GM23338 (cell line): Measurements from ENCODE around the gene GALNT15. TPM values are rescaled to one million over a fixed set of nuclear protein-coding genes. Genes with fewer than 3 reads are reported as not detected.

Experiments used
- ATAC-seq: fragments of 200-7000 bp; cut with Tn5 transposase; 3 replicates; pipeline ENCODE4 v1.9.1; 2020
- DNase-seq: peaks from one replicate; pipeline ENCODE4 v3.0.0-alpha.2; 2015; ENCODE audit warnings: low spot score
- H2AFZ ChIP-seq: fragments of 200-600 bp; sonication (generic); 2 replicates; pipeline ENCODE4 v1.8.0; 2016; ENCODE audit warnings: antibody characterized with exemption, mild to moderate bottlenecking, moderate library complexity
- H3F3A ChIP-seq: fragments of 200-600 bp; sonication (generic); replicated peaks from 2 replicates; pipeline ENCODE4 v1.8.0; 2017; ENCODE audit warnings: antibody characterized with exemption, mixed run types, low read depth
- H3K27ac ChIP-seq: fragments of 200-600 bp; sonication (generic); 2 replicates; pipeline ENCODE4 v1.6.1; 2016; ENCODE audit warnings: low read depth
- H3K27me3 ChIP-seq: fragments of 200-600 bp; sonication (generic); 2 replicates; pipeline ENCODE4 v1.8.0; 2016; ENCODE audit warnings: mild to moderate bottlenecking, mixed run types, moderate library complexity; ENCODE audit not compliant: insufficient read depth
- H3K36me3 ChIP-seq: fragments of 200-600 bp; sonication (generic); 2 replicates; pipeline ENCODE4 v1.8.0; 2016; ENCODE audit warnings: mild to moderate bottlenecking; ENCODE audit not compliant: insufficient read depth
- H3K4me1 ChIP-seq: fragments of 200-600 bp; sonication (generic); 2 replicates; pipeline ENCODE4 v1.8.0; 2016; ENCODE audit warnings: mild to moderate bottlenecking, moderate library complexity; ENCODE audit not compliant: insufficient read depth
- H3K4me2 ChIP-seq: fragments of 200-600 bp; sonication (generic); 2 replicates; pipeline ENCODE4 v1.7.1; 2017; ENCODE audit warnings: mixed run types
- H3K4me3 ChIP-seq: fragments of 200-600 bp; sonication (generic); 2 replicates; pipeline ENCODE4 v1.6.1; 2016; ENCODE audit warnings: mixed run types
- H3K79me2 ChIP-seq: fragments of 200-600 bp; sonication (generic); replicated peaks from 2 replicates; pipeline ENCODE4 v1.8.0; 2017; ENCODE audit warnings: mild to moderate bottlenecking; ENCODE audit not compliant: insufficient read depth
- H3K9me2 ChIP-seq: fragments of 200-600 bp; sonication (generic); 2 replicates; pipeline ENCODE4 v1.8.0; 2017; ENCODE audit not compliant: insufficient read depth
- H4K20me1 ChIP-seq: fragments of 200-600 bp; sonication (generic); replicated peaks from 2 replicates; pipeline ENCODE4 v1.8.0; 2017; ENCODE audit warnings: mild to moderate bottlenecking; ENCODE audit not compliant: insufficient read depth
- H3K27ac Mint-ChIP-seq: 2 replicates; pipeline ENCODE4 v1.8.0; 2020; ENCODE audit warnings: inconsistent platforms, mild to moderate bottlenecking, moderate library complexity, mixed read lengths
- H3K27me3 Mint-ChIP-seq: 3 replicates; pipeline ENCODE4 v1.8.0; 2022; ENCODE audit warnings: low read depth, mild to moderate bottlenecking, moderate library complexity, mixed read lengths, inconsistent platforms; ENCODE audit not compliant: insufficient read depth, poor library complexity
- H3K36me3 Mint-ChIP-seq: 3 replicates; pipeline ENCODE4 v1.8.0; 2021; ENCODE audit warnings: low read depth, mild to moderate bottlenecking, inconsistent platforms, moderate library complexity, mixed read lengths
- H3K4me1 Mint-ChIP-seq: 3 replicates; pipeline ENCODE4 v1.8.0; 2020; ENCODE audit warnings: mild to moderate bottlenecking, inconsistent platforms, mixed read lengths
- H3K4me3 Mint-ChIP-seq: 3 replicates; pipeline ENCODE4 v1.8.0; 2021; ENCODE audit warnings: moderate library complexity, mild to moderate bottlenecking, inconsistent platforms, mixed read lengths
- H3K9me3 Mint-ChIP-seq: 3 replicates; pipeline ENCODE4 v1.8.0; 2020; ENCODE audit warnings: moderate library complexity, mild to moderate bottlenecking, inconsistent platforms, mixed read lengths
- CREB1 ChIP-seq: fragments of 250-450 bp; sonication (Bioruptor Pico); IDR thresholded peaks from 2 replicates; pipeline ENCODE4 v1.5.0; 2020; ENCODE audit warnings: low read depth, mild to moderate bottlenecking, moderate library complexity
- ETS1 ChIP-seq: IDR thresholded peaks from 2 replicates; pipeline ENCODE4 v1.6.1; 2016; ENCODE audit warnings: antibody characterized with exemption
- EZH2 ChIP-seq: fragments of 200-600 bp; sonication (generic); IDR thresholded peaks from one replicate; pipeline ENCODE4 v1.8.0; 2017; ENCODE audit warnings: antibody characterized with exemption, mild to moderate bottlenecking, low read depth; ENCODE audit not compliant: unreplicated experiment
- EZH2phosphoT487 ChIP-seq: fragments of 200-600 bp; sonication (generic); IDR thresholded peaks from one replicate; pipeline ENCODE4 v1.8.1; 2018; ENCODE audit warnings: antibody characterized with exemption; ENCODE audit not compliant: unreplicated experiment
- JUNB ChIP-seq: IDR thresholded peaks from one replicate; pipeline ENCODE4 v1.6.1; 2016; ENCODE audit warnings: antibody characterized with exemption; ENCODE audit not compliant: unreplicated experiment
- NANOG ChIP-seq: IDR thresholded peaks from 2 replicates; pipeline ENCODE4 v1.6.1; 2016; ENCODE audit warnings: antibody characterized with exemption, borderline replicate concordance
- POLR2AphosphoS5 ChIP-seq: IDR thresholded peaks from 2 replicates; pipeline ENCODE4 v1.6.1; 2016; ENCODE audit warnings: antibody characterized with exemption, low read depth
- REST ChIP-seq: IDR thresholded peaks from one replicate; pipeline ENCODE4 v1.6.1; 2018; ENCODE audit warnings: antibody characterized with exemption; ENCODE audit not compliant: unreplicated experiment
- STAT1 ChIP-seq: IDR thresholded peaks from one replicate; pipeline ENCODE4 v1.6.1; 2016; ENCODE audit warnings: antibody characterized with exemption; ENCODE audit not compliant: unreplicated experiment
- ZNF114 ChIP-seq: fragments of 250-450 bp; sonication (Bioruptor Pico); IDR thresholded peaks from 2 replicates; pipeline ENCODE4 v1.5.0; 2020; ENCODE audit warnings: mild to moderate bottlenecking, moderate library complexity
- ZNF331 ChIP-seq: fragments of 250-450 bp; sonication (Bioruptor Pico); IDR thresholded peaks from 2 replicates; pipeline ENCODE4 v1.5.0; 2020; ENCODE audit warnings: low read depth, mild to moderate bottlenecking, moderate library complexity
- polyA plus RNA-seq: library from polyadenylated mRNA; unstranded; fragments of >200 nt; fragmentation: Nextera tagmentation; extraction: Ambion mirVana; gene quantifications from 2 replicates; pipeline ENCODE4 v1.2.1, GENCODE V29; 2016
- total RNA-seq: library from RNA; depleted of rRNA; stranded (reverse); fragments of >200 nt; shearing (Covaris generic); gene quantifications from 2 replicates; pipeline ENCODE4 v1.2.3, GENCODE V29; 2014

GALNT15 gene
- total and polyA plus RNA-seq, 2 experiments from 2014 or later: 0.06 to 0.35 TPM

- TF ChIP-seq REST (no peak), ETS1 (no peak), CREB1 (CRISPR knock-in tag) (no peak), JUNB (no peak), ZNF114 (no peak)
These were observed 64.7 kb downstream of the GALNT15 start (continued) for GRCh38 chr3:16239086-16239770.

GRCh38 chr3:16239780-16240179, 65.3 kb downstream of the GALNT15 start:
- H3K27ac ChIP-seq: no peak overlapping the region
- H3K9me3 Mint-ChIP-seq: no peaks in the 10 kb centered on the region; the same call in 2 of the 3 replicates
- H3K27me3 Mint-ChIP-seq: no peaks in the 10 kb centered on the region
- no peaks in the 10 kb centered on the region for H3K4me1 ChIP-seq
- H3K36me3 ChIP-seq: no peaks in the 10 kb centered on the region
- H3K4me1 Mint-ChIP-seq: no peaks in the 10 kb centered on the region
- DNase-seq (no peak), ATAC-seq (no peak)
- no peak overlapping the region for H3K4me3 Mint-ChIP-seq
- H3K79me2 ChIP-seq: no peaks in the 10 kb centered on the region
- no peaks in the 10 kb centered on the region for H3F3A ChIP-seq
- no peaks in the 10 kb centered on the region for H4K20me1 ChIP-seq
- no peaks in the 10 kb centered on the region for H3K27me3 ChIP-seq
- no peak overlapping the region for H2AFZ ChIP-seq
- no peak for TF ChIP-seq EZH2phosphoT487
- TF ChIP-seq REST: no peak
- no peak for TF ChIP-seq ETS1
- no peak for TF ChIP-seq NANOG
- TF ChIP-seq STAT1: no peak
- no peak for TF ChIP-seq EZH2
- no peak for TF ChIP-seq ZNF114
- TF ChIP-seq POLR2AphosphoS5: no peak
- TF ChIP-seq ZNF331 (CRISPR knock-in tag): no peak
- H3K4me2 ChIP-seq: no peak overlapping the region
- 0 out of 2 replicates have a peak, but pooled peaks cover 6% of the 10 kb centered on the region for H3K9me2 ChIP-seq
- no peak overlapping the region for H3K4me3 ChIP-seq
- no peaks in the 10 kb centered on the region for H3K36me3 Mint-ChIP-seq
- H3K27ac Mint-ChIP-seq: no peak overlapping the region
